ENCODE measurements around the gene EIF2B4.
"Not testable (repeated sequence)": the region's sequence is repeated elsewhere in the genome, so short reads cannot be mapped to it uniquely, and the experiment has no call there.

Gene EIF2B4

GRCh38 chr2:27335311-27335710 is 34.8 kb downstream of the EIF2B4 start:
- no peak for DNase-seq

- no peak for DNase-seq
These were observed 45.4 kb downstream of the EIF2B4 start for GRCh38 chr2:27324720-27325119.

GRCh38 chr2:27323596-27324285 is 46.4 kb downstream of the EIF2B4 start:
- no peak for DNase-seq

- DNase-seq, result peak; percentile 20 to 69
These were observed 47.2 kb downstream of the EIF2B4 start, which contains the start of gene MPV17 for GRCh38 chr2:27322766-27323595. Gene MPV17, minus strand, starts transcription at chr2:27323097. Its CDS starts 580 bp downstream, at chr2:27322517.

GRCh38 chr2:27322301-27322765 is 47.8 kb downstream of the EIF2B4 start:
- DNase-seq, result no peak

- DNase-seq, result peak in 1 of 2 experiments; percentile 11
These were observed 49.1 kb downstream of the EIF2B4 start for GRCh38 chr2:27320958-27321543.

GRCh38 chr2:27319839-27320238 is 50.3 kb downstream of the EIF2B4 start:
- not testable (repeated sequence) for DNase-seq

GRCh38 chr2:27316655-27317412 is 53.3 kb downstream of the EIF2B4 start:
- no peak for DNase-seq

- DNase-seq, result no peak
These were observed 55.0 kb downstream of the EIF2B4 start for GRCh38 chr2:27315122-27315521.

- no peak for DNase-seq
These were observed 55.4 kb downstream of the EIF2B4 start for GRCh38 chr2:27314709-27315108.
